Endothelial cell of umbilical vein (primary cell): ENCODE measurements around the gene NT5M. TPM values are rescaled to one million over a fixed set of nuclear protein-coding genes. Genes with fewer than 3 reads are reported as not detected.

Experiments
- BruUV-seq: library from RNA; stranded (reverse); fragments of 400-500 nt; replicated peaks from 2 replicates; lab custom pipeline; 2021; lab: Mats Ljungman, UMichigan
- CTCF ChIA-PET: fragments of 300-600, 350-600 bp; sonication (Branson Sonifier 250); formaldehyde crosslinking; loops from one replicate; lab custom pipeline; 2021; ENCODE audit warnings: antibody characterized with exemption, inconsistent platforms; lab: Charles Lee
- POLR2A ChIA-PET: fragments of 300-600, 350-600 bp; sonication (Branson Sonifier 250); formaldehyde crosslinking; loops from one replicate; lab custom pipeline; 2021; ENCODE audit warnings: antibody characterized with exemption, inconsistent platforms; lab: Charles Lee
- DNase-seq: peaks from one replicate; pipeline ENCODE4 v3.0.0-alpha.2; 2011; ENCODE audit warnings: low read depth, low spot score
- FAIRE-seq: peaks from 2 replicates; lab custom pipeline; 2011; peaks lifted over from hg19 to GRCh38; lab: Jason Lieb, UNC
- H2AFZ ChIP-seq: 2 replicates; pipeline ENCODE4 v1.6.0; 2012; ENCODE audit warnings: low read depth, low read length, control low read depth, inconsistent platforms
- H3K27ac ChIP-seq: 2 replicates; pipeline ENCODE4 v1.5.1; 2011; ENCODE audit warnings: low read depth, mild to moderate bottlenecking, control low read depth, low read length, moderate library complexity; ENCODE audit not compliant: insufficient read depth
- H3K27me3 ChIP-seq, 2 experiments: 2 replicates each; pipeline versions ENCODE4 v1.6.0 to v1.6.1; 2011; ENCODE audit warnings: low read length in 2 of 2, mixed read lengths in 1 of 2; ENCODE audit not compliant: control insufficient read depth in 2 of 2, insufficient read depth in 2 of 2
- H3K36me3 ChIP-seq, 2 experiments: 2 replicates in 1 of 2; 3 replicates in 1 of 2; pipeline ENCODE4 v1.5.1; 2011; ENCODE audit warnings: low read length in 2 of 2, mild to moderate bottlenecking in 1 of 2, moderate library complexity in 1 of 2; ENCODE audit not compliant: control insufficient read depth in 2 of 2, insufficient read depth in 2 of 2; ENCODE audit errors: extremely low read depth in 1 of 2
- H3K4me1 ChIP-seq: 3 replicates; pipeline ENCODE4 v1.5.1; 2011; ENCODE audit warnings: mild to moderate bottlenecking, low read length; ENCODE audit not compliant: control insufficient read depth, insufficient read depth; ENCODE audit errors: extremely low read depth
- H3K4me2 ChIP-seq: 2 replicates; pipeline ENCODE4 v1.6.1; 2011; ENCODE audit warnings: low read length, control low read depth, mixed read lengths; ENCODE audit not compliant: insufficient read depth
- H3K4me3 ChIP-seq, 3 experiments: fragments of 200-600 bp in 1 of 3; sonication (generic), shearing (Covaris generic) in 1 of 3; replicated peaks in 1 of 3; 2 replicates each; pipeline ENCODE4 v1.5.1; 2011 to 2016; ENCODE audit warnings: control low read depth in 3 of 3, low read length in 3 of 3, mild to moderate bottlenecking in 2 of 3, inconsistent platforms in 1 of 3, low read depth in 1 of 3, moderate library complexity in 1 of 3; ENCODE audit not compliant: insufficient read depth in 1 of 3
- H3K79me2 ChIP-seq: 2 replicates; pipeline ENCODE4 v1.6.0; 2012; ENCODE audit warnings: low read length, inconsistent platforms; ENCODE audit not compliant: control insufficient read depth, insufficient read depth
- H3K9ac ChIP-seq: replicated peaks from 2 replicates; pipeline ENCODE3; 2011; ENCODE audit warnings: low read length, control low read depth; ENCODE audit not compliant: insufficient read depth; ENCODE audit errors: extremely low read depth
- H3K9me1 ChIP-seq: replicated peaks from 3 replicates; pipeline ENCODE4 v1.6.0; 2011; ENCODE audit warnings: mild to moderate bottlenecking, low read length; ENCODE audit not compliant: control insufficient read depth, insufficient read depth; ENCODE audit errors: extremely low read depth
- H3K9me3 ChIP-seq: replicated peaks from 2 replicates; pipeline ENCODE4 v1.5.1; 2012; ENCODE audit warnings: low read length, inconsistent platforms; ENCODE audit not compliant: control insufficient read depth, insufficient read depth
- H4K20me1 ChIP-seq: replicated peaks from 2 replicates; pipeline ENCODE3; 2011; ENCODE audit warnings: mild to moderate bottlenecking, low read length; ENCODE audit not compliant: control insufficient read depth, insufficient read depth; ENCODE audit errors: extremely low read depth
- EZH2 ChIP-seq: IDR thresholded peaks from 2 replicates; pipeline ENCODE4 v1.6.1; 2012; ENCODE audit warnings: borderline replicate concordance, low read depth, mild to moderate bottlenecking, moderate library complexity, low read length, inconsistent platforms; ENCODE audit not compliant: severe bottlenecking
- FOS ChIP-seq: IDR thresholded peaks from 2 replicates; pipeline ENCODE4 v1.6.1; 2011; ENCODE audit warnings: mild to moderate bottlenecking, low read length, moderate library complexity, borderline replicate concordance; ENCODE audit not compliant: insufficient read depth
- GATA2 ChIP-seq: IDR thresholded peaks from 2 replicates; pipeline ENCODE4 v1.7.0; 2011; ENCODE audit warnings: low read depth, mild to moderate bottlenecking, moderate library complexity, mixed read lengths, low read length; ENCODE audit not compliant: insufficient read length, insufficient read depth
- JUN ChIP-seq: IDR thresholded peaks from 2 replicates; pipeline ENCODE4 v1.6.1; 2011; ENCODE audit warnings: borderline replicate concordance, low read depth; ENCODE audit not compliant: insufficient read length, insufficient read depth
- MYC ChIP-seq: IDR thresholded peaks from one replicate; pipeline ENCODE4 v1.6.1; 2011; ENCODE audit warnings: mild to moderate bottlenecking, low read depth, low read length
- POLR2A ChIP-seq: IDR thresholded peaks from 2 replicates; pipeline ENCODE4 v1.6.1; 2012; ENCODE audit warnings: low read depth, mild to moderate bottlenecking, control low read depth, low read length
- POLR2AphosphoS5 ChIP-seq: IDR thresholded peaks from 2 replicates; pipeline ENCODE4 v1.6.1; 2012; ENCODE audit warnings: low read depth, mild to moderate bottlenecking, control low read depth, low read length, moderate library complexity; ENCODE audit not compliant: insufficient read depth
- dilution Hi-C: fragments of 300-500 bp; cut with MboI; formaldehyde crosslinking; loops from one replicate; pipeline ENCODE4 v1.15.0; 2019; ENCODE audit warnings: low sequenced_read_pairs; ENCODE audit not compliant: extremely low pct_ligation_motif_present
- intact Hi-C: fragments of 100-400 bp; cut with micrococcal nuclease; formaldehyde crosslinking; loops from one replicate; pipeline ENCODE4 v1.10.0; 2022
- polyA plus RNA-seq, 4 experiments: library from polyadenylated mRNA; depleted of rRNA in 3 of 4; stranded (reverse) in 3 of 4; unstranded in 1 of 4; fragments of >200 nt; gene quantifications; 2 replicates each; pipeline versions ENCODE4 v1.2.1 to v1.2.3, GENCODE V29; 2011 to 2012; ENCODE audit warnings: missing spikeins in 1 of 4
- total RNA-seq: library from RNA; stranded (reverse); gene quantifications from 2 replicates; pipeline ENCODE4 v1.2.3, GENCODE V29; 2021
- TF ChIP-seq, protein P1 (sequence below), 2 donors: IDR thresholded peaks; 1 replicate in 1 of 2; 2 replicates in 1 of 2; pipeline ENCODE4 v1.5.1; 2011; ENCODE audit warnings: low read length in 2 of 2, mild to moderate bottlenecking in 2 of 2, moderate library complexity in 2 of 2, control low read depth in 1 of 2, inconsistent platforms in 1 of 2, low read depth in 1 of 2; ENCODE audit not compliant: insufficient read depth in 1 of 2; ENCODE audit errors: extremely low read depth in 1 of 2
- TF ChIP-seq, protein P2 (sequence below): IDR thresholded peaks from 2 replicates; pipeline ENCODE4 v1.6.1; 2011; ENCODE audit not compliant: insufficient read depth, insufficient read length

The NT5M gene
- total and polyA plus RNA-seq, 2 donors (not counting 3 experiments of a cell fraction or from before 2014, with no cell fraction given), result 0.91 to 3.0 TPM

DNA sequence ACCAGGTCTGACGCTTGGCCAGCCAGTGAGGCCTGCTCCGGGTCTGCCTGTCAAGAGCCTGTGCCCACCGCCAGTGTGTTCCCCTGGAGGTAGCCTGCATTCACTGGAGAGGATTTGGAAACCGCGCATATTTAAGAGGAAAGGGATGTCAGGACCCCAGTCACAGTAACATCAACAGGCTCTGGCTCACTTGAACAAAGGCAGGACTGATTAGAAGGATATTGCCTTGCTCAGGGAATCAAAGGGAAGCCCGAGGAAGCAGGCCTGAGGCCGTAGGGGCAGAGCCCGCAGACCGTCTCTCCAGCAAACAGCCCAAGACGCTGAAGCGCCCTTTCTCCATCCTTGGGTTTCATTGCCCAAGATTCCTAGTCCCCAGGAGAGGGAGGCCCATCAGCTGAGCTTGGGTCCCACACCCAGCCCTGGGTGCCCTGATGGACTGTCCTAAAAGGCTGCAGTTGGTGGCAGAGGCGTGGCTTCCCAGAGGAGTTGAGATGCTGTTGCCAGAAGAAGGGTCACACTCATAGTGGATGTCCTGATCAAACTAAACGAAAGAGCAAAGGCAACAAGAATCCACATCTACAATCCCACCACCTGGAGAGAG lies 23.2 kb downstream of the NT5M start:
- Histone ChIP-seq H4K20me1 (no peaks in the 10 kb centered on the region), H3K4me2 (no peak overlapping the region), H3K9me1 (no peaks in the 10 kb centered on the region), H3K27ac (no peak overlapping the region), H3K27me3 (no peaks in the 10 kb centered on the region), H3K79me2 (no peaks in the 10 kb centered on the region), H3K36me3 (no peaks in the 10 kb centered on the region), H2AFZ (no peak overlapping the region), H3K9ac (no peak overlapping the region), H3K4me3 (no peak overlapping the region), H3K4me1 (no peaks in the 10 kb centered on the region), H3K9me3 (no peaks in the 10 kb centered on the region)
- intact Hi-C loops, result no loop called here
- dilution Hi-C loops, result no loop called here
- FAIRE-seq (no peak), DNase-seq (no peak)
- POLR2A ChIA-PET, result no interaction called here
- no TSS peak for BruUV-seq
- CTCF ChIA-PET, result no interaction called here
- TF ChIP-seq, protein P1, sequence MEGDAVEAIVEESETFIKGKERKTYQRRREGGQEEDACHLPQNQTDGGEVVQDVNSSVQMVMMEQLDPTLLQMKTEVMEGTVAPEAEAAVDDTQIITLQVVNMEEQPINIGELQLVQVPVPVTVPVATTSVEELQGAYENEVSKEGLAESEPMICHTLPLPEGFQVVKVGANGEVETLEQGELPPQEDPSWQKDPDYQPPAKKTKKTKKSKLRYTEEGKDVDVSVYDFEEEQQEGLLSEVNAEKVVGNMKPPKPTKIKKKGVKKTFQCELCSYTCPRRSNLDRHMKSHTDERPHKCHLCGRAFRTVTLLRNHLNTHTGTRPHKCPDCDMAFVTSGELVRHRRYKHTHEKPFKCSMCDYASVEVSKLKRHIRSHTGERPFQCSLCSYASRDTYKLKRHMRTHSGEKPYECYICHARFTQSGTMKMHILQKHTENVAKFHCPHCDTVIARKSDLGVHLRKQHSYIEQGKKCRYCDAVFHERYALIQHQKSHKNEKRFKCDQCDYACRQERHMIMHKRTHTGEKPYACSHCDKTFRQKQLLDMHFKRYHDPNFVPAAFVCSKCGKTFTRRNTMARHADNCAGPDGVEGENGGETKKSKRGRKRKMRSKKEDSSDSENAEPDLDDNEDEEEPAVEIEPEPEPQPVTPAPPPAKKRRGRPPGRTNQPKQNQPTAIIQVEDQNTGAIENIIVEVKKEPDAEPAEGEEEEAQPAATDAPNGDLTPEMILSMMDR (IDR thresholded peaks at IDR 0.05; ENCODE audit: extremely low read depth in 1 of 2, insufficient read depth in 1 of 2, low read depth in 1 of 2, low read length in 2 of 2), result no peak
- TF ChIP-seq POLR2AphosphoS5, result no peak
- no peak for TF ChIP-seq POLR2A
- TF ChIP-seq GATA2, result no peak
- TF ChIP-seq FOS, result no peak
- no peak for TF ChIP-seq EZH2
- TF ChIP-seq JUN, result no peak
- TF ChIP-seq, protein P2, sequence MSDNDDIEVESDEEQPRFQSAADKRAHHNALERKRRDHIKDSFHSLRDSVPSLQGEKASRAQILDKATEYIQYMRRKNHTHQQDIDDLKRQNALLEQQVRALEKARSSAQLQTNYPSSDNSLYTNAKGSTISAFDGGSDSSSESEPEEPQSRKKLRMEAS, result no peak
- TF ChIP-seq MYC, result no peak
